Stimulated activated naive CD4-positive, alpha-beta T cell (primary cell): Measurements from ENCODE around the gene OSBPL5.
"Not testable (repeated sequence)": the region's sequence is repeated elsewhere in the genome, so short reads cannot be mapped to it uniquely, and the experiment has no call there.

Experiments used
- DNase-seq, 6 experiments: peaks; one replicate each; lab custom pipeline; 2025; lab: John Stamatoyannopoulos, UW

Gene OSBPL5

DNA sequence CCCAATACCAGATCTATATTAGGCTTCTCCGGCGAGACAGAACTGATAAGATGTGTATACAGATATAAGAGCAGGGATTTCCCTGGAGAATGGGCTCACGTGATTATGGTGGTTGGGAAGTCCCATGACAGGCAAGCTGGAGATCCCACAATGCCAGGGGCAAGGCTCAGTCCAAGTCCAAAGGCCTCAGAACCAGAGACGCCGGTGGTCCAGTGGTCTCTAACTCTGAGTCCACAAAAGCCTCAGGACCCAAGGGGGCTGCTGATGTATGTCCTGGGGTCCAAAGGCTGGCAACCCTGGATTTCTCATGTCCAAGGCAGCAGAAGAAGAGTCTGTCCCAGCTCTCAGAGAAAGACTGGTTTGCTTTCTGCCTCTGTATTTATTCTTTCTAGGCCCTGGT lies 15.8 kb upstream of the OSBPL5 start:
- DNase-seq = no peak

GRCh38 chr11:3178349-3178748 lies 13.2 kb upstream of the OSBPL5 start:
- DNase-seq = no peak

DNA sequence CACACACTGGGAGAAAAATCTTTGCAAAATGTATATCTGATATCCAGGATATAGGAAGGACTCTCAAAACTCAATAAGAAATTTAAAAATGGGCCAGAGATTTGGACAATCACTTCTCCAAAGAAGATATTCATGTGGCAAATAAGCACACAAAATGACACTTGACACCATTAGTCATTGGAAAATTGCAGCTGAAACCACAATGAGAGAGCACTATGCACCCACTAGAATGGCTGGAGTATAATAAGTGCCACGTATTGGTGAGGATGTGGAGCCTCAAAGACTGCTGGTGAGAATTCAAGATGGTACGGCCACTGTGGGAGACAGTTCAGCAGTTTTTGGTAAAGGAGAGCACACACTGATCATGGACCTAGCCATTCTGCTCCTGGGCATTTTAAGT lies 12.8 kb upstream of the OSBPL5 start:
- DNase-seq = no peak

GRCh38 chr11:3176487-3176886 lies 11.4 kb upstream of the OSBPL5 start:
- DNase-seq = no peak

- no peak for DNase-seq
Observed at GRCh38 chr11:3175194-3175593, 10.1 kb upstream of the OSBPL5 start.

- no peak for DNase-seq
Observed at GRCh38 chr11:3174387-3174786, 9.3 kb upstream of the OSBPL5 start.

DNA sequence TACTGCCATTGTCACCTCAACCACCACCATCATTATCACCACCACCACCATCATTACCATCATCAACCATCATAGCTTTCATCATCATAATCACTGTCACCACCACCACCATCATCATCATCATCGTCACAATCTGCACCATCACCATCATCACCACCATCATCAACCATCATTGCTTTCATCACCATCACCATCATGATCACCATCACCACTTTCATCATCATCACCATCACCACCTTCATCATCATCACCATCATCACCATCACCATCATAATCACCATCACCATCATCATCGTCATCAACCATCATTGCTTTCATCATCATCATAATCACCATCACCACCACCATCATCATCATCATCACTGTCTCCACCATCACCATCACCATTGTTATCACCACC lies 8.7 kb upstream of the OSBPL5 start:
- no peak for DNase-seq

DNA sequence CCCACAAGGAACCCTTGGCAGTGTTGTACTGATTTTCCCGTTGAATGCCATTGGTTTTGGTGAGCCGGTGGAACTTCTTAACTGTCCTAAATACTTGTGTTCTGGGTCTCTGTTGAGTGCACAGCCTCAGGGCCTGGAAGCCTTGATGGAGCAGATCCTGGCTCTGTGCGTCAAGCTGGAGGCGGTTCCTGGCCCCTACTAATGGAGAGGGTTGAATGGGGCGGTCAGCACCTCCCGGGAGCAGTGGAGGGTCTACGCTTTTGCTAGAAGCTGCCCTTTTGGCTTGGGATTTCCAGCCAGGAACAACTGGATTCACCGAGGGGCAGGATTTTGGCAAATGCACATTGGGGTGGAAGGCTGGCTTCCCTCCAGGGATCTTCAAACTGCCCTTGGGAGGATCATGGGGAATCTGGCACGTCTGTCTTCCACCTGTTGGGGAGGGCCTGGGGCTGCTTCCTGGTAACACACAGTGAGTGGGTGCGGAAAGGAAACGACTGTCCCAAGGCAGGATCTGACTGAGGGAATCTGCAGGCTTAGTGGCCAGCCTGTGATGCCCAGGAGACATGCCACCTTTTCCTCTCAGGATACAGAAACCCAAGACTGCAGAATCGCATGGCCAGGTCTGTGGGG lies 6.9 kb upstream of the OSBPL5 start:
- no peak for DNase-seq

DNA sequence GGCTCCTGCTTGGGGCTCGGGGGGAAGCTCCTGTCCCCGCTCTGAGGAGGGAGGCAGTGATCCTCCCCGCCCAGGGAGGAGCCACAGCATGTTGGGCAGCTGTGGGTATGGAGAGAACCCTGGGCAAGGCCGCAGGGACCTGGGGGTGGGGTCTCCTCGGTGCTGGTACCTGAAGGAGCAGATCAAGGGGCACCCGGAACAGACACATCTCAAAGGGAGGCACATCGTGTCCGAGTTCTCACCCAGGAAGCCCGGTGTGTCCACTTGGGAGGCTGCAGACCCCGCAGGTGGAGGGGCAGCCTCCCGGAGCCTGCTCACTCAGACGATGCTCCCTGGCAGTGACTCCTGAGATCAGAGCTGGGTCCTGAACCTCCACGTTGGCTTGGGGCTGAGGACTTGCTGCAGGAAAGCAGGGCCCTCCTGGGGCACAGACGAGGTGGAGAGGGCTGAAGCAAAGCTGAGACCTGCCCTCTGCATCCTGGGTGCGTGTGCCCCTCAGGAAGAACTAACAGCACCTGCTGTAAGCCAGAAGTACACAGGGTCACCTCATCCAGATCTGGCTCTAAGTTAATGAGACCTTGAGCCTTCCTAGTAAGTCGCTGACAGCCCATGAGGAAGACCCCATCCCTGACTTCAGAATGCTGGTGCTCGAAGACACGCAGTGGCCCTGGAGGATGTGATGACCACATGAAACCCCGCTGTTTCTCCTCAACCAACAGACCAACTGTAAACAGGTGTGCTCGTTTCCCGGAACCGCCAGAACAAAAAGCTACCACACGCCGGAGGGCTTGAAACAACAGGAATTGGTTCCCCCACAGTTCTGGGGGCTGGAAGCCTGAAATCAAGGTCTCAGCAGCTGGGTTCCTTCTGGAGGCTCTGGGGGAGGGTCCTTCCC lies 5.9 kb upstream of the OSBPL5 start:
- DNase-seq = no peak

GRCh38 chr11:3170044-3170755 lies 5.1 kb upstream of the OSBPL5 start:
- DNase-seq = no peak

- no peak for DNase-seq
Observed at GRCh38 chr11:3169255-3170043, 4.3 kb upstream of the OSBPL5 start.

DNA sequence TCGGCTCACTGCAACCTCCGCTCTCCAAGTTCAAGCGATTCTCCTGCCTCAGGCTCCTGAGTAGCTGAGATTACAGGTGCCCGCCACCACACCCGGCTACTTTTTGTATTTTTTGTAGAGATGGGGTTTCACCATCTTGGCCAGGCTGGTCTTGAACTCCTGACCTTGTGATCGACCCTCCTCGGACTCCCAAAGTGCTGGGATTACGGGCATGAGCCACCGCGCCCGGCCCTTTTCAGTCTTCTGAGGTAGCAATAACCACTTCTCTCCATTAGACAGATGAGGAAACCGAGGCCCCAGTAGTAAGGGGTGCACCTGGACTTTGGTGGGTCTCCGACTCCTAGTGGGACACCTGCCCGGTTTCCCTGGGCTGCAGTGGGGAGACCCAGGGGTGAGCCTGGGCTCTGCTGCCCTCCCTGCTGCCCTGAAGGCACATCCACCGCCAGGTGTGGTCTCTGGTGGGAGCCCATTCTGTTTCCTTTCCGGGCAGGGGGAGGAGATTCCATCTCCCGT lies 3.7 kb upstream of the OSBPL5 start:
- not testable (repeated sequence) for DNase-seq

DNA sequence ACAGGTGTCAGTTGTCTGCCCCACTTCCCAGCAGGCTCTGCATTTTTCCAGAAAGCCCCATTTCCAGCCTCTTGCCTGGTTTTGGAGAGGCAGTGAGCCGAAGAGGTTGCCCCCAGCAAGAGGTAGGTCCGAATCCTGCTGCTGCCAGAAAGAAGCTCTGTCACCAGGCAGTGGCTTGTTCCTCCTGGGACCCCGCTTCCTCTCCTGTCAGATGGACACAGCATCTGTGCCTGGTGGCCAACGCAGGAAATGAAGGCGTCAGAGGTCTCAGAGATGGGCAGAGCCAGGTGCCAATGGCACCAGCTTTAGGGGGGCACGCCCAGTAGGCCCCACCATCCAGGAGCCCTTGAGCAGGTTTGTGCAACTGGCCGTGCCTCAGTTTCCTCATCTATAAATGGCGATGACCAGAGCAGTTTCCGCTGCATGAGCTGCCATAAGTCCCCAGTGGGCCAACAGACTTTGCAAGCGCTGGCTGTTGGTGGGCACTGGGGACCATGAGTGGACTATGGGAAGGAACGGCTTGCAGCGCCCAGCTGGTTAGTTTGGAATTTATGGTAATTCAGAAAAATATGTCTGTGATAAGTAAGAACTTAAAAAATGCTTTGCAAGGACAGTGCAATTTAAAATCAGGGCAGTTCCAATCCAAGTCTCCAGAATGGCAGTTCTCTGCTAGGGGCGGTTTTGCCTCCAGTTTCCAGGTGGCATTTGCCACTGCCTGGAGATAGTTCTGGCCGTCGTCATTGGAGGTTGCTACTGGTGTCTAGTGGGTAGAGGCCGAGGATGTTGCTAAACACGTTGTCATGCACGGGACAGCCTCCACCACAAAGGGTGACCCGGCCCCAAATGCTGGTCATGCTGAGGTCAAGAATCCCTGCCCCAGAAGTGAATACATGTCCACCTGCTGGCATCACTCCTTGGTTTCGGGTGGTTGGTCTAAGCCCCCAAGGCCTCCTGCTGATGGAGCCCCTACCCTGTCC lies 2.3 kb upstream of the OSBPL5 start:
- no peak for DNase-seq

DNA sequence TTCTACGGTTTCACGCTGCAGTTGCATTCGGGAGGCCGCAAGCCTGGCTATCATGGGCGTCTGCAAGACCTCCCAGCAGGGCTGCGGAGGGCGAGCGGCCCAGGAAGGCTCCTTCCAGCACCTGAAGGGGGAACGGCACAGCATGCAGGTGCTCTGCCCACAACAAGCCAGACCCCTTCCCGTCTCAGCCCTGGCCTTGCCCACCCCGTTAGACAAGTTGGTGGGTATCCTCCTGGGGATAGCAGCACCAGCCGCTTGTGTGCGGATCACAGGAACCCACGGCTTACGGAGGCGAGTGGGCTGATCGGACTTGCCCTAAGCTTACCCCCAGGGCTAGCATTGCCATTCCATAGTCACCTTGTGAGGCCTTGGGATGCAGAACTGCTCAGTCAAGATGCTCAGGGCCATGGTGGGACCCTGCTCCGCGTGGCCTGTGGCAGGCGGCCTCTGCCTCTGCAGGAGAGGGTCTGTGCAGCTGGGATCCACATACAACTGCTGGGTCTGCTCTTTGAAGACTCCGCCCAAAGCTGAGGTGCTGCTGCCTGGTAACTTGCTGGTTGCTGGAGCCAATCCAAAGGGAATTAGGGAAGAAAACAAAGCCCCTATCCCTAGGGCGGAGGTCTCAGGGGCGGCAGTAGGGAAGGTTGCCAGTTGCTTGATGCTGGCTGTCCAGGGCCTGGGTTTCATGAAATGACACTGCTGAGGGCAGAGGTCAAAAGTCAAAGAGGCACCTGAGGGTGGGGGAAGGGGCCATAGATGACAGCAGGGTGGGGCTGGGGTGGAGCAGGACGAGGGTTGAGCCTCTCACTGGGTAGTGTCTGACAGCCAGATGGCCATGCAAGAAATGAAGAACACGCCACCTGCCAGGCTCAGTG lies 1.4 kb upstream of the OSBPL5 start:
- DNase-seq = no peak

GRCh38 chr11:3165916-3166267 lies 782 bp upstream of the OSBPL5 start:
- DNase-seq = no peak

DNA sequence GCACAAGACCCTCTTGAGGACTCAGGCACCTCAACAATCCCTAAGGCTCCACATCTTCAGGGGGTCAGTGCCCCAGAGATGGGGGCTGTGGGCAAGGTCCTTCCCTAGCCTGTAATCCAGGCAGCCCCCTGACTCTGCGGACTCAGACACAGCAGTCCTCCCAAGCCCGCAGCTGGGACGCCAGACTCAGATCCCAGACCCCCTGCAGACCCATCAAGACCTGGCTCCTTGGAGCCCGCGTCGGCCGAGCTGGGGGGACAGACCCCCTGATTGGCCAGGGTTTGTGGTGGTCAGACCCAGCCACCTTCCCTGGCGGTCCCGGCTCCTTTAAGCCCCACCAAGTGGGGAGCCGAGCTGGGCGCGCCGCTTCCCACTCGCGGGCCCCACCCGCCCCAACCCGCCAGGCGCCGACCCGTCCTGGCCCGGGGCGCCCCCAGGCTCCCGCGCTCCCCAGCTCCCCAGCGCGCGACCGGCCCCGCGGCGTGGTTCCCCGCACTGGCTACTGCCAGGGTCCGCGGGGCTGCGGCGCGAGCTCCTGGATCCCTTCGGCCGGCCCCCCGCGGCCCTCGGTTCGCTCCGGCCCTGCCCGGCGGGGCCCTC lies 458 bp downstream of the OSBPL5 start:
- no peak for DNase-seq

- DNase-seq = peak in 1 of 6 experiments; percentile 38
Observed at GRCh38 chr11:3164138-3164551, 965 bp downstream of the OSBPL5 start.

GRCh38 chr11:3163241-3163981 lies 1.7 kb downstream of the OSBPL5 start:
- no peak for DNase-seq
